Activated CD4-positive, alpha-beta T cell treated with anti-CD3 and anti-CD28 coated beads, Interleukin-2, Interleukin-4, amounts not matched to agents 100 ng/mL and 50 ng/mL, durations not matched to agents 16 hours and 8 hours (primary cell): ENCODE results near the gene UBE2B.
"Not testable (repeated sequence)": the region's sequence is repeated elsewhere in the genome, so short reads cannot be mapped to it uniquely, and the experiment has no call there.

Source experiments
- DNase-seq: peaks from one replicate; pipeline ENCODE4 v3.0.0-alpha.2; 2020; ENCODE audit warnings: low spot score

UBE2B gene

DNA sequence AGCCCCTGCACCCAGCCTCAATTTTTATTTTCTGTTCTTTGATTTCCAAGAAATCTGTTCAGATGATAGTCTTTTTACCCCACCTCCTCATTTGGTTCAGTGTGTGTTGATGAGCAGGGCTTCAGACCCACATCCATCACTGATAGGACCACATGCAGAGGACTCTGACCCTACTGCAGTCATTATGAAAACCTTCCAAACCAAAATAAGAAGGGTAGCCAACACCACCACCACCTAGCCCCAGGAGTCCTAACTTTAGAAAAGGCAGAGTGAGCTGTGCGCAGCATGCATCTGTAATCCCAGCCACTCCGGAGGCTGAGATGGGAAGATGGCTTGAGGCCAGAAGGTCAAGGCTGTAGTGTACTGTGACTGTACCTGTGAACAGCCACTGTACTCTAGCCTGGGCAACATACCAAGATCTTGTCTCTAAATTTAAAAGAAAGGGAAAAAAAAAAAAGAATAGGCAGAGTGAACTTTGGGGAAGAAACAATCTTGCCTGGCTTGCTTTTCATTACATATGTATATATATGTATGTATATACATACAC lies 27.3 kb downstream of the UBE2B start:
- DNase-seq = no peak

- DNase-seq = no peak
Observed at GRCh38 chr5:134403951-134404350, 32.6 kb downstream of the UBE2B start.

GRCh38 chr5:134406390-134406789 lies 35.0 kb downstream of the UBE2B start:
- DNase-seq = peak; percentile 15

DNA sequence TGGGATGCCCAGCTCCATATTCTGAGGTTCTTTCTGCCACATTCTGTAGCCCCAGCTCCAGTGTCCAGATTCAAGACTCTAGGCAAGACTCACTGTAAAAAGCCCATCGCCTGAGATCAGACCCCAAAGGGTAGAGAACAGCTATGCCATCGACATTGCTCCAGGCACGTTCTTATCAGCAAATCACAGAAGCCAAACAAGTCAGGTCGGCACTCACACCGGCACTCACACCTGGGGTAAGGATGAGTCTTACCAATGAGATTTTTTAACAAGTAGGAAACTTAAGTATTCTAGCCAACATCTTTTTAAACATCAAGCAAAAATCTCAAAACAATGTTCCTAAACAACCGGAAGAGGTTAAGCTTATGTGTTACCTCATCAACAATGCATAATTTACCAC lies 38.0 kb downstream of the UBE2B start:
- DNase-seq = no peak

GRCh38 chr5:134410822-134411221 lies 39.5 kb downstream of the UBE2B start:
- no peak for DNase-seq

DNA sequence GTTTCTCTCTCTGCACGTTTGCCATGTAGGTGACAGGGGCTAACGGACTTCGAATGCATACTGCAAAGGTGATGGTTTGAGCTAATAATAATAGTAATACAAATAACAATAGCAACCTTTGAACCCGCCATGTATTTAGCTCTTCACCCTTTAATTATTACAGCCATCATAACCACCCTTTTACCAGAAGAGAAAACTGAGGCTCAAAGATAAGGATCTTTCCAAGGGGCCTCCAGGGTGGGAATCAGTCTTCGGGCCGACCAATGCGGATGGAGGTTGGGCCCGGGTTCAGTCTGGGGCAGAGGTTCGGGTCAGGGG lies 39.8 kb downstream of the UBE2B start:
- no peak for DNase-seq

- peak; percentile 93 for DNase-seq
Observed at GRCh38 chr5:134411546-134412266, 40.3 kb downstream of the UBE2B start, which contains the start of gene CDKN2AIPNL. CDKN2AIPNL (minus strand) TSS chr5:134411881; CDS start chr5:134411854, 27 bp downstream.

DNA sequence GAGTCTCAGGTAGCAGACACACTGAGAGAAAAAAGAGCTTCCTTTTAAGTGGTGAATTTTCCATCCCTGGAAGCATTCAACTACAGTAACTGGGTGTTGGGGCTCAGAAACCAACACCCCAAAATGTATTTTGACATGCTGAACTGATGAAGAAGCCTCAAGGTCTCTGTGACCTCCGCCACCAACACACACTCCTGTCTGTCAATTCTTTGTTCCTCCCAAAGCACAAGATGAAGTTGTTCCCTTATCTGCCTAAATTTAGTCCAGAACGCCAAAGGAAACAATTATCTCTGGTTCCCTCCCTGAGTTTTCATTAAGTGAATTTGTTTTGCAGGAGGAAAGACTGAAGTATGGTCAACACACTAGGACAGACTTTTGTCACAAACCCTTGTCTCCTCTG lies 41.7 kb downstream of the UBE2B start:
- no peak for DNase-seq

GRCh38 chr5:134417707-134418106 lies 46.3 kb downstream of the UBE2B start:
- DNase-seq = no peak

DNA sequence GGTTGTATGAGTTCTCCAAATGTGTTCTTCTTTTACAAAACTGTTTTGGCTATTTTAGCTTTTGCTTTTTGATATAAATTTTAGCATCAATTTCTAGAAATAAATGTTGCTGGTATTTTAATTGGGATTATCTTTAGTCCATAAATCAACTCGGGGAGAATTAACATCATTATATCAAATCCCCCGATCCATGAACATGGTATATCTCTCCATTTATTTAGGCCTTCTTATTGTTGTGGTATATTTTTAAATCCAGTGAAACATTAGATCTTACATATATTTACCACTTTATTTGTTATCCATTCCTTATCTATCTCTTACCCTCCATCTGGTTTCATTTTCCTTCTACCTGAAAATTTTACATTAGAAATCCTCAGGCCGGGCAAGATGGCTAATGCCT lies 47.6 kb downstream of the UBE2B start:
- DNase-seq = no peak

DNA sequence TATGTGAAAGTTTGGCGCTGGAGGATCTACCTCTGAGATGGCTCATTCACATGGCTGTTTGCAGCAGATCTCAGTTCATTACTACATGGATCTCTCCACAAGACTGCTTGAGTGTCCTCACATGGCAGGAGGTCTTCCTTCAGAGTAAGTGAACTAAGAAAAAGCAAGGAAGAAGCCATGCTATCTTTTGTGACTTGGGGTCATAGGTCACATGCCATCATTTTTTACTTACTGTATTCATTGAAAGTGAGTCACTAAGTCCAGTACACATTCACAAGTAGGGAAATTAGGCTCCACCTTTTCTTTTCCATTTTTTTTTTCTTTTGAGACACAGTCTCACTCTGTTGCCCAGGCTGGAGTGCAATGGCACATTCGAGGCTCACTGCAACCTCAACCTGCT lies 49.0 kb downstream of the UBE2B start:
- no peak for DNase-seq

- DNase-seq = not testable (repeated sequence)
Observed at GRCh38 chr5:134421038-134421437, 49.7 kb downstream of the UBE2B start.

DNA sequence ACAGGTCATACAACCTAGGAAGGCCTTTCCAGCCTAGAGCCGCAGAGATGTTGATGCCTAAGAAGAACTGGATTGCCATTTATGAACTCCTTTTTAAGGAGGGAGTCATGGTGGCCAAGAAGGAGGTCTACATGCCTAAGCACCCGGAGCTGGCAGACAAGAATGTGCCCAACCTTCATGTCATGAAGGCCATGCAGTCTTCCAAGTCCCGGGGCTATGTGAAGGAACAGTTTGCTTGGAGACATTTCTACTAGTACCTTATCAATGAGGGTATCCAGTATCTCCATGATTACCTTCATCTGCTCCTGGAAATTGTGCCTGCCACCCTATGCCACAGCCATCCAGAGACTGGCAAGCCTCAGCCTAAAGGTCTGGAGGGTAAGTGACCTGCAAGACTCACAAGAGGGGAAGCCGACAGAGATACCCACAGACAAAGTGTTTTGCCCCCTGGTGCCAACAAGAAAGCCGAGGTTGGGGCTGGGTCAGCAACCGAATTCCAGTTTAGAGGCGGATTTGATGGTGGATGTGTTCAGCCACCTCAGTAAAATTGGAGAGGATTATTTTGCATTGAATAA lies 51.5 kb downstream of the UBE2B start:
- DNase-seq = no peak

DNA sequence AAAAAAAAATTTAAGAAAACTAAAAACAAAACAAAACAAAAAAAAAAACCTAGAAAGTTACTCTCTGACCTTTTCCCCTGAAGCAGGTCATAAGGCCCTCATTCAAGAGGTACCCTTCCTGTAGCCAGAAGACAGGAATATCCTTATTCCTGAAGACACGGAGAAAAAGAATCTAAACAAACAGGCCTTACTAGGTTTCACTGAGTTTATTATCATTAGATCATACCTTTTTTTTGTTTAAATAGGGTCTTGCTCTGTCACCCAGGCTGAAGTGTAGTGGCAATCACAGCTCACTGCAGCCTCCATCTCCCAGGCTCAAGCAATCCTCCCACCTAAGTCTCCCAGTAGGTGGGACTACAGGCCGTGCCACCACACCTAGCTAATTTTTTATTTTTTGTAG lies 52.0 kb downstream of the UBE2B start:
- DNase-seq = no peak

DNA sequence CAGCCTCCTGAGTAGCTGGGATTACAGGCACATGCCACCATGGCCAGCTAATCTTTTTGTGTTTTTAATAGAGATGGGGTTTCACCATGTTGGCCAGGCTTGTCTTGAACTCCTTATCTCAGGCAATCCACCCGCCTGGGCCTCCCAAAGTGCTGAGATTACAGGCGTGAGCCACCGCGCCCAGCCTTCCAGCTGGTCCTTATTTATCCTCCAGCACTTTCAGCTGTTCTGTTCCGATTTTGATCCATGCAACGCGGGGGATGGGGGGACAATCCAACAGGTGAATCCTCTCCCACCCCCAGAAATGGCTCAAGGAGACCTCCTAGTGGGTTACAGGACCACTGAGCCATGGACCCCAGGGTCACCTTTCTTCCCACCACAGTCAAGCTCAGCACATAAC lies 55.0 kb downstream of the UBE2B start:
- DNase-seq = no peak

DNA sequence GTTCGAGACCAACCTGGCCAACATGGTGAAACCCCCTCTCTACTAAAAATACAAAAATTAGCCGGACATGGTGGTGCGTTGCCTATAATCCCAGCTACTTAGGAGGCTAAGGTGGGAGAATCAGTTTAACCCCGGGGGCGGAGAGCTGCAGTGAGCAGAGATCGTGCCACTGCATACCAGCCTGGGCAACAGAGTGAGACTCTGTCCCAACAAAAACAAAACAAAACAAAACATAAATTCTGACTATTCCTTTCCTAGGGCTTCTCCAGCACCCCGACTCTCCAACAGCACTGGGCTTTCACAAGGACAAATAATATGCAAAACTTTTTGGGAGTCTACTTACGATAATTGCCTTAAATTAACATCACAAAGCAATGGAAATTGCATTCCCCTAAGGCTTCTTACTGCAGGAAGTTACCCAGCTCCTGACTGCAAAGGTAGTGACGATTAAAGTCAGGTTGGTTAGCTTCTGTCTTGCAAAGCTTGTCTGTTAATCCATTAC lies 56.2 kb downstream of the UBE2B start:
- no peak for DNase-seq

DNA sequence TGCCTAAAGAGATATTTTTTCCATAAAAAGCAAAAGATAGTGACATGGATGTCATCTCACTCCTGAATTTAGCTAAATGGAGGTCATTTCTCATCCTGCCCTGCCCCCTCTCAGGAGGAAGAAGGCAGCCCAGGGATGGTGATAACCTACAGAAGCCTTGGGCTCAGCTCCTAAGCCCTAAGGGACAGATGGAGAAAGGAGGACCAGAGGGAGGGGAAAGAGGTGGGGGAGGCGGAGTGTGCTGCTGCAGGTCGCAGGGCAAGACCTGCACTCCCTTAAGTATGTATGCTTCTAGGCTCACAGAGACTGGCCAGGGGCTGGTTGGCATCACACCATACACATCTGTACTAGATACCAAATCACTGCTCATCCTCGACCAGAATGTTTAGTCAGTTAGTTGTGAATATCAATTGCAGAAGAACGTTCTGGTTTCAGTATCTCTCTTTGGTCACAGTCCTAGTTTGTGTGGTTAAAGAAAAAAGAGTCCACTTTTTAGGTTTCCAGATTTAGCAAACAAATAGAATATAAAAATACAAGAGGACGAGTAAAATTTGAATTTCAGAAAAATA lies 58.7 kb downstream of the UBE2B start:
- no peak for DNase-seq

- no peak for DNase-seq
Observed at GRCh38 chr5:134432174-134432573, 60.8 kb downstream of the UBE2B start.

- no peak for DNase-seq
Observed at GRCh38 chr5:134432677-134433359, 61.4 kb downstream of the UBE2B start.

DNA sequence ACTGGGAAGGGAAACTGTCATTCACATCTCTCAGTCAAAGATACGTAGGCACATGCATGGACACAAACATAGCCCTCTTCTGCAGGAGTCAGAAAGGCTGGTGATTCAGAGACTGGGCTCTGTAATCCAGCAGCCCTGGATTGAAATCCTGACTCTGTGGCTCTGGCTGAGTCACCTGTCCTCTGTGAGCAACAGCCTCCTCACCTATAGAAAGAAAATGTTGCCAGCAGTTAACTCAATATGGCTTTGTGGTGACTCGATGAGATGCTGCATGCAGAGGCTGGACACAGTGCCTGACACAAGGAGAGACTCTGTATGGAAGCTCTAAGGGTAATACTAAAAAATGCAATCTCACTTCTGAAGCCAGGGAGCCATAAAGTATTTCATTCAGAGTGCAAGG lies 64.2 kb downstream of the UBE2B start:
- DNase-seq = no peak

GRCh38 chr5:134436523-134437339 lies 65.4 kb downstream of the UBE2B start:
- DNase-seq = peak; percentile 38

GRCh38 chr5:134437340-134437846 lies 66.0 kb downstream of the UBE2B start:
- no peak for DNase-seq
